HG03135 (cell line): Measurements from ENCODE around the gene ZNF516.

Source experiments
- ATAC-seq: cut with Tn5 transposase; IDR thresholded peaks from one replicate; pipeline ENCODE4 v1.9.1; 2021; ENCODE audit warnings: mild to moderate bottlenecking, moderate library complexity; ENCODE audit not compliant: unreplicated experiment

The ZNF516 gene

DNA sequence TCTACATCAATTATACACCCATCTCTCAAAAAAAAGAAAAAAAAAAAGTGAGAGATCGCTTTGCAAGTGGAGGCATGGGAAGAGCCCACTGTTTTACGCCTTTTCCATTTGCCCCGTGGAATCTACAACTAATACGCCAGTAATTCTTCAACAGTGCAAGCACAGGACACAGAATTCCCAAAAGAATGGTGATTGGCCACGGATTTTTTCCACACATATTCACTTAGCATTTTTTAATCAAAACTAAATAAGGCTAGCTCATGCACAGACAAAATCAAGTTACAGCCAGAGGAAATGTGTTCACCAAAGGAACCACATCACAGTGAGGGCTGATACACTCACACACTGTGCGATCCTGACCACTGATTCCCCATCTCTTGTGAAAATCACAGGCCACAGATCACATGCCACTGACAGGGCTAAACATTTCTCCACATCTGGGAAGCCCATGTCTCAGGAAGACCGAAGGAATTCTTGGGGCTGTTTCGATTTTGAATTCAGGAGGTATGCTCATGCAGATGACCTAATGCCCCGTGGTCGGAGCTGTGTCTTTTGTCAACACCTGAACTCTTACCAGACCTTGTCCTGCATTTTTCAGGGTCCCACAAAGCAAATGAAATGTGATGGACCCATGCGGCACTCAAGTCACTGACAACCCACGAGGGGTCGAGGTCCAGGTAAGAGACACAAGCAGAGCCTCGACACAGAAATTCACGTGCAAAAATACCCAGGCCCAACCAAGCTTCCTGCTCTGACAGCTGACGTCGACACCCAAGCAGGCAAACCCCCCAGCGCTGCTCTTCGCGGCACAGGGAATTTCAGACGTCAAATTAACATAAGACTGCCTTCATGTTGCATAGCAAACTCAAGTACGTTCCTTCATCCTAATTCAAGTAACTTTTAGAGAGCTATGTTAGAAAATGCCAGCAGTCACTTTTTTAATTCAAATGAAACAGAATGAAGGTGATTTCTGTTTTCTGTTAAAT is 69.6 kb downstream of the ZNF516 start:
- ATAC-seq = no peak

DNA sequence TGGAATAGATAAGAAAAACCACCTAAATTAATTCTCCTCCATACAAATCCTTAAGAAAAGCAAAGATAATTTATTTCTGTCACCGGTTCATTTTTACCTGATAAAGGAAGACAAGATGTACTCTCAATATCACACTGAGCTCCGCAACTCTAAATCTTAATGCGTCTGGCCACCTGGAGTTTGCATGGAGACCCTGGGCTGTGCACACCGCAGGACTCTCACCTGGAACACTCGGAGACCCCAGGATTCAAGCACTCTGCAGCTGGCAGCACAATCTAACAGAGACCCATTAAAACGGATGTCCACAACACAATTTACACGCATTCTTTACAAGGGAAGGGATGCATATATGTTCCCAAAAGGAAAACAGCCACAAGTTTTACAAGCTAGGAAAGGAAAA is 72.2 kb downstream of the ZNF516 start:
- no peak for ATAC-seq

DNA sequence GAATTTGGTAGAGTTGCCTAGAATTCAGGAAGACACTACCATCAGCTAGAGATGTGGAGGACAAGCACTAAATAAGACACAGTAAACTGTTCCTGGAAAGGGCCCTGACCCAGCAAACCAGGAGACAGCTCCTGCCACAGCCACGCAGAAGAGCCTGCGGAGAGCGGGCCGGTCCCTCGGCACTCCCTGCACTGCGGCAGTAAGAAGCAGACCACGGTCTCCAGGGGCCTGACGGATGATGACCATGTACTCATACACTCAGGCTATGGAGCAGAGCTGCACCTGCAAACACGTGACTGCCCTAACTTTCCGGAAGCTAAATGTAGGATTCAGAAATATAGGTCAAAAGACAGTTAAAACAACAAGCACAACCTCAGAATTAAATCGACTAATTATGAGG is 72.9 kb downstream of the ZNF516 start:
- ATAC-seq = no peak

DNA sequence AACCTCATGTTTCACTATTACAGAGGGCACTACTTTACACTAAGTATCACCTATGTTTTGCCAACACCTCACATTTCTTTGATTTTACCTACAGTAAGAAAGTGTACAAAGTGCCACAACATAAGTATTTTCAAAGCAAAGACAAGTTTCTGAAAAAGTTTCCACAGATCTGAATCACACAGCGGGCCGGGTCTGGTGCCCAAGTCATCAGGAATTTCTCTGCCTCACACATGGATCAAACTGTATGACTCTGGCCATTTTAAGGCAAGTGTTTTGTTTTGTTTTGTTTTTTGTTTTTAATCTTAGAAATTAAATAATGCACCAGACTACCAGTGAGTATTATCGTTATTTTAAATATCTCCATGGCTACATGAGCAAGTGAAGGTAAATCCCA is 73.4 kb downstream of the ZNF516 start:
- ATAC-seq = no peak

DNA sequence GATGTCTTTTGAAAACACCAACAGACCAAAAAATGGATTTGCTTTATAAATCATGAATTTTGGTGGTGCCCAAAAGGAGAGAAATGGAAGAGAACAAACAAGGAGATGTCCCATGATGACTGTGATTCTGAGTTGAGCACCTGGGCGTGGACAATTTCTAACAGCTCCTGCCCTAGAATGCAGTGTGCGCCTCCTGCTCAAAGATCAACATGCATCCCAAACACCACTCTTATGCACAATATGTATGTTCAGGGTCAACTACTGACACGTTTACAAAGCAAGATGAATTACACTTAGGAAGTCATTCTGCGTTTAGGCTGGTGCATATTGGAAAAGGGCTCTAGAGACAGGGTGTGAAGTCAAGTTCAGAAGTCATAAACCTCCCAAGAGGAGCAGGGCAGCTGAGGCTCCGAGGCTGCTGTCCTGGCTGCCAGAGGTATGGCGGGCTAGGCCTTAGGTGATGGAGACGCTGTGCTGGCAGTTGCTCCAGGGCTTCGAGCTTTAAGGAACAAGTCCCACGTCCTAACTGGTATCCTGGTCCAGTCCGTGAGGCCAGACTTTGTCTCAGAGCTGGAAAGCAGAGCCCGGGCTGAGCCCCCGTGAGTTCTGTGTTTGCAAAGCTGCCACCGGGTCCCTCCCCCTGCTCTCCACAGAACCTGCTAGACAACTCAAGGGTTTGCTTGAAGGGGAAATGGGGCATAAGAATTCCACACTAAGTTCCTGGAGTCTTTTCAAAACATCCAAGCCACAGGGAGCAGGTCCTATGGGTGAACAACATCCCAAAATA is 74.0 kb downstream of the ZNF516 start:
- ATAC-seq = no peak

DNA sequence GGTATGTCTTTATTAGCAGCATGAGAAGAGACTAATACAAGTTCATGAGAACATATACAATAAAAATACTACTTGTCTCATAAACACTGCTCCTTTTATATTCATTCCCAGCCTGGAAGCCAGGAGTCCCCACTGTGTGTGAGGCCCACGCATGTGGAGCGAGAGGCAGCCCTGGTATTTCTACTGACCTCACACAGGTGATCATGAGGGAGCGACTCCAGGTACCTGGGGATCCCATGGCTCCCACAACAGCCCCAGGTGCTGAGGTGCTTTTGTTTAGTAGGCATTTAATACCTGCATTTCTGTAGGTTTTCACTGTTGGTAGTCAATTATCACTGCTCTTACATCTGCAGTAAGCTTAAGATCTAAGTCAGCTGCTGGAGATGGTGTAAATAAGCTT is 75.2 kb downstream of the ZNF516 start:
- ATAC-seq = no peak

DNA sequence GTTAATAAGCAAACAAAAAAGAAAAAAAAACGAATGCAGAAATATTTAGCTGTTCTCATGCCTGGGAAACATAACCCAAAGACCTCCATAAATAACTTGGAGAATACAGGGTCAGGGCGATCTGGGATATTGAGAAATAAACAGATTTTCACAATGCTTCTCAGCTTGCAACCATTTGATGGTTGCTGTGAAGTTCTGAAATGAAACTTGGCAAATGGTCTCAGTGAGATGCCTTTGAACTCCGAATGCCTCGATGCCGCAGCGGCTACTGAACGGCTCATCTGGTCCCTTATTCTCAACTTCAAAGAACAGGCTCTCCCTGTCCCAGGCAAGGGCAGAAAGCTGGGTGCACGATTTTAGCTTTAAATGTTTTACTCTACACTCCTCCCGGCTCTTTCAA is 78.1 kb downstream of the ZNF516 start:
- no peak for ATAC-seq

DNA sequence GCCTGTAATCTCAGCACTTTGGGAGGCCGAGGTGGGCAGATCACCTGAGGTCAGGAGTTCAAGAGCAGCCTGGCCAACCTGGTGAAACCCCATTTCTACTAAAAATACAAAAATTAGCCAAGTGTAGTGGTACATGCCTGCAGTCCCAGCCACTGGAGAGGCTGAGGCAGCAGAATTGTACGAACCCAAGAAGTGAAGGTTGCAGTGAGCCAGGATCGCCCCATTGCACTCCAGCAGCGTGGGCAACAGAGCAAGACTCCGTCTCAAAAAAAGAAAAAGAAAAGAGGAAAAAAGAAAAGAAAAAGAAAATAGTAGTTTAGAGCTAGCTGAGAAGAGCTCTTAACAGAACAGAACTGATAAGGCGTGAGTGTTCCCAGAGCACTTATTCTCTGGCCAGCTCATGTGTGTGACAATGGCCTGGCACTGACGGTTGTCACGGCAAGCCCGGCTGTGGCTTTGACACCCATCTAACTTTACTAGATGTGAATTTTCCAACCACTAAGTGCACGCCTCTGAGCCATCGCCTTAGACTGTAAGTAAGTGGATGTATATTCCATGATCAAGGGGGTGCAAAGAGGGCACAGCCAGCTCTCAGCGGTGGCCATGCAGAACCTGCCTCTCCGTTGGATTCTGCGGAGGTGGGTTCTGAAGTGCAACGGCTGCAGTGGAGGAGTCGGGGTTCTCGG is 80.0 kb downstream of the ZNF516 start:
- ATAC-seq = no peak

DNA sequence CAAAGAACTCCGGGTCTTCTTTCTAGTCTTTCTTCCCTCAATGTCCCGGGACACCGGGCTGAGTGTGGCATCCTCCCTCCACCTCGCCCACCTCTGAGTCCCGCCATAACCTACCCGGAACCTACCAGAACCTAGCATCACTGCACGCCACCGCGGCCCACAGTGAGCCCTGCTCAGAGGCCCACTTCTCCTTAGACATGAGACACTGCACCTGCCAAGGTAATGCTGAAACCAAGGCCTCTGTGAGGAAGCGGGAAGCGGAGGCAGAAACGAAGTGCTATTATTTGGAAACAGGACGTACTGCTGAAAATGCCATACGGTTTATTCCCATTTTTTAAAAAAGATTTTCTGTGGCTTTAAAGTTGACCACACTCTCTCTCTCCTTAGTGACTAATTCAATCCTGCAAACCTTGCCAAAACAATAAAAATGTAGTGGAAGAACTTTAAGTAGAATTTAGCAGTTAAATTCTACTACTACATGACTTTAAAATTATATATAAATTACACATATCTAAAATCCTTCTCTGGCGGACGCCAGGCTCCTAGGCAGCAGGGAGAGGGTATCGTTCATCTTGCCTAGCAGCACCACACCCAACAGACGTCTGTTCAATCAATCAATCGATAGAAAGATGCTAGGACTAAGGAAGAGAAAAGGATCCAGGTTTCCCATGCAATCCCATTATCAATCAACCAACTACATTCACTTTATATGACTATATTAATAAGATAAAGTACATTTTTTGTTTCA is 82.0 kb downstream of the ZNF516 start:
- ATAC-seq = no peak

DNA sequence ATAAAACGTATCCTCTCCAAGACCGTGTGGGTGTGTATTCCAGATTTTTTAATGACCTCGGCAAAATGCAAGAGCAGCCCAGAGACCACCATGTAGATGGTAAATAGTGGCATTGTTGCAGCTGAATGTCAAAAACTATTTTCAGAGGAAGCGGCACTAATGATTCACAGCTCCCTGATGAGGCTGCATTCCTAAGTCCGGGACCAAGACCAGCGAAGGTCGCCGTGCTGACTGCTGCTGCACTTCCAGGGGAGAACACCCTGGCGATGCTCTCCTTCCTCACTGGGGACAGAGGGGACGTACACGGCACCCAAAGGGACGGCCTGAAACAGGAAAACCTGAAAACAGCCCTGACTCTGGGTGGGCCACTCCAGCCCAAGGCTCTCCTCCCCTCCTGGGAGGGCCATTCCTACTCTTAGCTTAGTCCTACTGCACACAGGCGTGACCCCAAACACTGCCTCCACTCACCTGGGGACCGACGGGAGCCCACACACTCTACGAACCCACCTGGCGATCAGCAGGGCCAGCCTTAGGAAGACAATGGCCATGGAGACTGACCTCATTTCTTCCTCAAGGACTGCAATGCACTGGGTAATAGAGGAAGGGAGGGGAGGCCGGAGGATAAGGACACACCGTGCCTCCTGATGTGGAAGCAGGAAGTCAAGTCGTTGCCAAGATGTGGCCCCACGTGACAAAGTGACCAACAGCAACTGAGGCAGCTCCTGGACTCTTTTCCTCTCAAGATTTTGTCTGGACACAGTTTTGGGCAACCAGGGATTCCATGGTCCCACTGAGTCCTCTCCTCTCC is 82.8 kb downstream of the ZNF516 start:
- ATAC-seq = no peak

DNA sequence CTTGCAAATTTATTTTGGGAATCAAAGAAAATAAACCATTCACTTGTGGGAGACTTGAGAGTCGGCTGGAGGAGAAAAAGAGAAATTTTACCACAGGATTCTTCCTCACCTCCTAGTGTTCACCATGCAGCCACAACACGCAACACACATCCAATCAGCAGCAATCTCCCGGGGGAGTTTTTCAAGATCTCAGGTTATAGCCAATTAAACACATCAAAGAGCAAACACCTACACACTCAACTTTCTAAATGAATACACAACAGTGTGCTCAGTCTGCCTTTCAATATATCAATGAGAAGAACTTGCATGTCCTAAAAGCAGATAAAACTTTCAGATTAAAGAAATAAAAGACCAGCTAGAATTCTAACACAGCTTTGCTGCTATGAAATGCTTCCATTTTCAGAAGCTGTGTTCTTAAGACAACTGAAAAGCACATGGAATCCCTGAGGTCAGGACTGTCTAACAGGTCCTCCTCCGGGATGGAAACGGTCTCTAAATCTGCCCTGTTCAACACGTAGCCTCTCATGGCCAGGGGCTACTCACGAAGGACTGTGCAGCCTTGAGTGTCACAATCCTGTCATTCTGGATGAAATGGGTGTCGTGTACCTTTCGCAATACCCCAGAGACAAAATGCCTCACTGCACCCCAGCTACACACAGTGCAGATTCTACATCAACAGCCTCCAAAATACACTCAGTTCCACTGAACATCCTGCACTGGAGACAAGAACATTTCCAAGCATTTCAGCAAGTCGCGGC is 84.2 kb downstream of the ZNF516 start:
- ATAC-seq = no peak

DNA sequence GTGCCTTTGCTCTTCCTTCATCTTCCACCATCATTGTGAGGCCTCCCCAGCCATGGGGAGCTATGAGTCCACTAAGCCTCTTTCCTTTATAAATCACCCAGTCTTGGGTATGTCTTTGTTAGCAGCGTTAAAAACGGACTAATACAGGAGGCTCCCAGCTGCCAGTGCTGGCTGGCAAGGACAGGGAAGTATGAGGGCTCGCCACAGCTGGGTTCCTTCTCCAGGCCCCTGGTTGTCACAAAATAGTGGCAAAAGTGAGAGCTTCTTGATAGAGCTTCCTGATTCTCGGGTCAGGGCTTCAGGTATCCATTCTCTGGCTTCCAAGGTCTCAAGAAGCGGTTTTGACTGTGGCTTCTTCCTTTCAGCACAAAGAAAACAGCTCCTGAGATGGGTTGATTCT is 85.0 kb downstream of the ZNF516 start:
- no peak for ATAC-seq

DNA sequence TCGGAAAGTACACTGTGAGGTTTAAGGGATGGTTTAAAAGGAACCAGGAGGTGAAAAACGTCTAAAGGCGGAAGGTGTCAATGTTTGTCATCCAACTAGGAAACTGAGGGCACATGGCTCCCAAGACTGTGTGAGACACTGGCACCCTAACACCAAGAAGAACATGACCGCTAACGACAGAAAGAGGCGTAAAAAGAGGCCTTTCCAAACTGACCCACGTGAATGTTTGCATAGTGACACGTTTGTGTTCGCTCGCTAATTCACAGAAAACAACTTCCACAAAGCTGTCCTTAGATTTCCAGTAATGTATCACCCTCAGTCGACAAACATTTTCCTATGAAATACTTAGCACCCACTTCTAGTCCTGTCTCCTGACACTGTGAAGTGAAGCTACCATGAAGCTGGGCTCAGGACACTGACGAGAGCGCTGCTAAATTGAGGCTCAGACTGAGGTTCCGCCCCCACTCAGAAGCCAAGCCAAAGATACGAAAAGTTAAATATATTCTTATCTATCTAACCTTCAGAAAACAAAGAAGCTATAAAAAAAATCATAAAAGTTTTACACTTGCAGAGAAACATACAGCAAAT is 86.5 kb downstream of the ZNF516 start:
- ATAC-seq = no peak

DNA sequence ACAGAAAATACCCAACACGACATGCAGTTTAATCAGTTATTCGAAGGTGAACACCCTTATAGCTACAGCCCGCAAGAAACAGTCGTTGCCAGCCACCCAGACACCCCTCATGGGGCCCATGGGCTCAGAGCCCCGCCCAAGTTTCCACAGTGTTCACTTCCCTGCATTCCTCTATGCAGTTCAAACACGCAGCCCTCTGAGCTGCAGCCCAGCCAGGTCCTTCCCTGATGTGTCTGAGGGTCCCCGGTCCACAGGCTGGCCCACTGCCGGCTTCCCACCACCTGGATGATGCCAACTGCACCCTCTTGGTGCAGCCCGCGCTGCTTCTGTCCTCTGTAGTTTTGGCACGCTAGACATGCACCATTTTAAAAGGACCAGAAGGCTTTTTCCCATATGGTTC is 87.4 kb downstream of the ZNF516 start:
- no peak for ATAC-seq

DNA sequence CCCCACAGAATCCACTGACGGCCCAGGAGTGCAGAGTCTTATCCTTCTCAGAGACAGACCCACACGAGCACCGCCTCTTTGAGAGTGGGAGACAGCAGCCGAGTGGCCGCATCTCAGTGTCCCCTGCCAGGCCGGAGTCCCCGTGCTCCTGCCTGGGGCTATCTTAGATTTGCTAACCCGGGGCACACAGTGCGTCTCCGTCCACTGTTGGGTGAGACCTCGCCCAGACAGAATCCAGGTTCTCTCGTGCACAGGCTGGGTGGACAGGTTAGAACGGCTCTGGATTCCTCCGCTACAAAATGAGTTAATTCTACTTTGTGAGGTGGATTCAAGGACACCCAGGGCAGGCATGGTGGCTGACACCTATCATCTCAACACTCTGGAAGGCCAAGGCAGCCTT is 88.3 kb downstream of the ZNF516 start:
- ATAC-seq = no peak

DNA sequence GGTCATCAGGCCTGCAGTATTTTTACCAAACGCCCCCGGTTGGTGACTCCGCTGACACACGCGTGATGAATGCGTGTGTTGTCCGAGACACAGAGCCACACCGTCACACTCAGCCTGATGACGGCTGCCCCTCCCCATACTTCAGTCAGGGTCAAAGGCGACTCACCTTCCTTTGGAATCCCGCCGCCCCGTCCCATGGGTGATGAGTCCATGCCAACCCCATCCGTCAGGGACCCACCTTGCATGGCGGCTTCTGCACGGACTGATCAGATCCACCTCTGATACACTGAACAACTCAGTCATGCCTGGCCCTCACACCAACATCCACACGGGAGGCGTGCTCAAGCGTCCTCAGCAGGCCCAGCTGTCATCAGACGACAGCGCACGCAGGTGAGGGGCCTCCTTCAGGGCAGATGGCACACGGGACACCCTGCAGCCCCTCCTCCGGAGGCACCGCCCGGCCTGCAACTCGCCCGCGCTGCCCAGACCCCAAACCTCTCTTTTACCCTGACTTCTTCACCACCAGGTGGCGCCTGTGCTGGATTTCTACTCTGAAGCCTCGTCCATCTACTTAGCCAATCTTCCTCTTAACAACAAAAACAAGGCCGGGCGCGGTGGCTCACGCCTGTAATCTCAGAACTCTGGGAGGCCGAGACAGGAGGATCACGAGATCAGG is 89.2 kb downstream of the ZNF516 start:
- ATAC-seq = no peak

DNA sequence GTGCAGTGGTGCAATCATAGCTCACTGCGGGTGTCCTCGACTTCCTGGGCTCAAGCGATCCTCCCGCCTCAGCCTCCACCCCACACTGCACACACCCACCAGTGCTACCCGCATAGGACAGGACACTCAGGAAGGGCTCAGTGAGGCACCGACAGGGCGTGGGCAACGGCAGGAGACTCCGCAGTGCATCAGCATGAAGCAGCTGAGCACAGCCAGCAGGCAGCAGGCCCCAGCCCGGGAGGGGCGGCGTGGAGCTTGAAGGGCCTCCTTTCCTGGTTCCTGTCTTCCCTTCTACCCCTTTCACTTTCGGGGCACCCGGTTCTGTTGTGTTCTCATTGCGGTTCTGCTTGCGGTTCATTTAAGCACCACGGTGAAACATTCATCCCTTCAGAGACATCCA is 89.8 kb downstream of the ZNF516 start:
- ATAC-seq = no peak

DNA sequence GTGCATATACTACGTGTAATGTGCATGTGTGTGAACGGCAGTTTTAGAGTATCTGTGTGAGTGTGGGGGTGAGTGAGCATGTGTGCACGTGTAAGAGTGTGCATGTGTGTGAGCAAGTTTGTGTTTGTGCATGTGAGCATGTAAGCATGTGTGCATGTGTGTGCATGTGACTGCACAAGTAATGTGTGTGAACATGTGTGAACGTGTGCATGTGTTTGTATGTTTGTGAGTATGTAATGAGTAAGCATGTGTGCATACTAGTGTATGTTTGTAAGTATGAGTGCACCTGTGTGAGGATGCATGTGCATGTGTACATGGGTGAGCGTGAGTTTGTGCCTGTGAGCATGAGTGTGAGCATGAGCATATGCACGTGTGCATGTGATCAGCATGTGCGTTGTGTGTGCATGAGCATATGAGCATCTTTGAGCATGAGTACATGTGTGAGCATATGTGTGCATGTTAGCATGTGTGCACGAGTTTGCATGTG is 90.7 kb downstream of the ZNF516 start:
- ATAC-seq = no peak
